T-helper 17 cell (primary cell): ENCODE measurements around the gene NR2E3. TPM values are rescaled to one million over a fixed set of nuclear protein-coding genes. Genes with fewer than 3 reads are reported as not detected.

Experiments
- ATAC-seq: fragments of 150-1000 bp; cut with Tn5 transposase; 2 replicates; pipeline ENCODE4 v1.10.0; 2021; ENCODE audit warnings: mild to moderate bottlenecking, moderate library complexity
- DNase-seq, 3 donors: peaks; one replicate each; pipeline versions ENCODE4 v3.0.0 to v3.0.0-alpha.2; 2020 to 2021
- H3K9me3 ChIP-seq: one replicate; pipeline ENCODE4 v1.7.0; 2013; ENCODE audit warnings: low read length, mild to moderate bottlenecking; ENCODE audit not compliant: control insufficient read depth, poor library complexity, severe bottlenecking
- H3K27ac Mint-ChIP-seq: one replicate; pipeline ENCODE4 v1.8.0; 2022; ENCODE audit warnings: mild to moderate bottlenecking, moderate library complexity, mixed read lengths
- H3K27me3 Mint-ChIP-seq: one replicate; pipeline ENCODE4 v1.8.0; 2022; ENCODE audit warnings: mixed read lengths
- H3K36me3 Mint-ChIP-seq: one replicate; pipeline ENCODE4 v1.8.0; 2022; ENCODE audit warnings: low read depth, mixed read lengths
- H3K4me1 Mint-ChIP-seq: one replicate; pipeline ENCODE4 v1.8.0; 2022; ENCODE audit warnings: mild to moderate bottlenecking, mixed read lengths
- H3K4me3 Mint-ChIP-seq: one replicate; pipeline ENCODE4 v1.8.0; 2022; ENCODE audit warnings: mild to moderate bottlenecking, moderate library complexity, mixed read lengths
- total RNA-seq, 4 donors: library from RNA in 2 of 4; stranded (reverse) in 2 of 4; gene quantifications; one replicate each; pipeline ENCODE4 v1.2.3 and lab custom pipeline; 2022 to 2026

NR2E3 gene
- total RNA-seq, 2 donors from 2014 or later, result not detected

GRCh38 chr15:71812966-71813722, 2.8 kb downstream of the NR2E3 start:
- no peaks in the 10 kb centered on the region for H3K9me3 ChIP-seq
- peaks cover 4% of the 10 kb centered on the region for H3K27me3 Mint-ChIP-seq
- no peaks in the 10 kb centered on the region for H3K36me3 Mint-ChIP-seq
- H3K4me1 Mint-ChIP-seq, result no peaks in the 10 kb centered on the region
- H3K4me3 Mint-ChIP-seq, result no peak overlapping the region
- ATAC-seq (no peak), DNase-seq (no peak)
- no peak overlapping the region for H3K27ac Mint-ChIP-seq

DNA sequence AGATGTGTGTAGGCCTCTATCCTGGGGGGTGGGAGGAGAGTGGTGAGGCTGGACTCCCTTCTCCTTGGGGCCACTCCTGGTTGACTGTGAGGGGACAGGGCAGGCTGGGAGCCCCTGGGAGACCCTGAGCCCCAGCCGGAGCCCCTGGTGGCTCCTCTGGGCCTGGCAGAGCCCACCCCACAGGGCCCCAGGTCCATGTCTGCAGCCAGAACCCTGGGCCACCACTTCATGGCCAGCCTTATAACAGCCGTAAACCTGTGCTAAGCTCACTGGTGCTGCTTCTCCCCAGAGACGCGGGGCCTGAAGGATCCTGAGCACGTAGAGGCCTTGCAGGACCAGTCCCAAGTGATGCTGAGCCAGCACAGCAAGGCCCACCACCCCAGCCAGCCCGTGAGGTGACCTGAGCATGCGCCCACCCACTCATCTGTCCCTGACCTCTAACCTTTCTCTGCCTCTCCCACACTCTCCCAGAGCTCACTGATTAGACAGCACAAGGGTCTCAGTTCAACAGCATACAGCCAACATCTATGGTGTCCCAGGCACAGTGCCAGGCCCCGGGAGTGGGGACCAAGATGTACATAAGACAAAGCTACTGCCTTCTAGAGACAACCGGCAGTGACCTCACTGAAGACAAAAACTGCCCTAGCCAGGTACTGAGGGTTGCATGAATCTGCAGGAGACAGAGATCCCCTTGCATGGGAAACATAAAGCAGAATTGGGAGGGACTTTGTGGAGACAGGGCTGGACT, 3.5 kb downstream of the NR2E3 start:
- DNase-seq (no peak), ATAC-seq (no peak)
- H3K9me3 ChIP-seq, result no peaks in the 10 kb centered on the region
- no peak overlapping the region for H3K27ac Mint-ChIP-seq
- no peaks in the 10 kb centered on the region for H3K36me3 Mint-ChIP-seq
- H3K4me1 Mint-ChIP-seq, result no peaks in the 10 kb centered on the region
- H3K4me3 Mint-ChIP-seq, result no peak overlapping the region
- no peaks in the 10 kb centered on the region for H3K27me3 Mint-ChIP-seq

DNA sequence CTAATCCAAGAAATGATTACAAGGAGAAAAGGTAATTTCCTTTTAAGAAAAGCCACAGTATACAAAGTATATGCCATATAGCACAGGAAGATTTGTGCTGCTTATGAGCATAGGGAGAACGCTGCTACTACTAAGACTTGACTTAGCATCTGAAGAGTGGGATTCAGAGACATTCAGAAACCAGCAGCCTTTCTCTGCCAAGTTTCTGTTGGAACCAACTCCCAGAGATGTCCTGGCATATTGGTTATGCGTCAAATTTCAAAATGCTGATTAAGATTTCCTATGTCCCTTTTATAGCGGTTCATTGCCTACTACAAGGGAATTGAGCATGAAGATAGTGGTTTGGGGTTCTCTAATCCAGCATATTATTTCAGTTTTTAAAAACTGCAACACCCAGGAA, 4.9 kb downstream of the NR2E3 start:
- DNase-seq, result no peak
- Mint-ChIP-seq H3K27ac (no peak overlapping the region), H3K27me3 (no peaks in the 10 kb centered on the region), H3K36me3 (no peaks in the 10 kb centered on the region), H3K4me1 (no peaks in the 10 kb centered on the region), H3K4me3 (no peak overlapping the region)
- no peak for ATAC-seq
- H3K9me3 ChIP-seq, result no peaks in the 10 kb centered on the region

GRCh38 chr15:71817351-71817750, 7.0 kb downstream of the NR2E3 start:
- no peak for ATAC-seq

GRCh38 chr15:71820127-71820526, 9.8 kb downstream of the NR2E3 start:
- H3K9me3 ChIP-seq, result peaks cover 3% of the 10 kb centered on the region
- ATAC-seq (no peak), DNase-seq (no peak)
- no peaks in the 10 kb centered on the region for H3K36me3 Mint-ChIP-seq
- no peak overlapping the region for H3K4me3 Mint-ChIP-seq
- no peaks in the 10 kb centered on the region for H3K4me1 Mint-ChIP-seq
- no peak overlapping the region for H3K27ac Mint-ChIP-seq
- H3K27me3 Mint-ChIP-seq, result no peaks in the 10 kb centered on the region

More at GRCh38 chr15:71817351-71817750, 7.0 kb downstream of the NR2E3 start:
- no peak for DNase-seq
- Mint-ChIP-seq H3K27me3 (no peaks in the 10 kb centered on the region), H3K27ac (no peak overlapping the region), H3K36me3 (no peaks in the 10 kb centered on the region), H3K4me1 (no peaks in the 10 kb centered on the region), H3K4me3 (no peak overlapping the region)
- no peaks in the 10 kb centered on the region for H3K9me3 ChIP-seq

DNA sequence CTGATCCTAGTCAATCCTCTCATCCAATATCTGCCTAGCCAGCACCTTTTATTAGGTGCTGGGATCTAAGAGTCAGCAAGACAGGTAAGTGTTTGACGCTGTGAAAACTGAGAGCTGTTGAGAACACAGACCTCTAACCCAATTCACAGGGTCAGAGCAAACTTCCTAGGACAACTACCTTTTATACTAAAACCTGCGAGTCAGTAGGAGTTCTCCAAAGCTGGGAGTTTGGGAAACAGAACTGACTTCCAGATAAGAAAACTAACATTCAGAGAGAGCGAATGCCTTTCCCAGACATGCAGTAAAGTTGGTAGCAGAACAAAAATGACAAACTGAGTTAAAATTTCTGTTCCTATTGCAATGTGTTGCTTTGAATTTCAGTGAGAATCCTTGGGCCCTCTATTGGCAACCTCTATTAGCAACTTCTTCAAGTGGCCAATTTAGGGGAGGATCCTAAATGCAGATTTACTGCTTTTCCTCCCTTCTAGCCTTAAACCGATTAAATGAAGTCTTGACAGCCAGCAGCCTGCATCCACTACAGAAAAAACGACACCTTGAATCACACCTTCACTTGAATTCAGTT, 11.3 kb downstream of the NR2E3 start:
- Mint-ChIP-seq H3K4me1 (no peaks in the 10 kb centered on the region), H3K4me3 (no peak overlapping the region), H3K36me3 (peaks cover under 1% of the 10 kb centered on the region), H3K27me3 (no peaks in the 10 kb centered on the region), H3K27ac (no peak overlapping the region)
- ATAC-seq (no peak), DNase-seq (no peak)
- H3K9me3 ChIP-seq, result peaks cover 3% of the 10 kb centered on the region

DNA sequence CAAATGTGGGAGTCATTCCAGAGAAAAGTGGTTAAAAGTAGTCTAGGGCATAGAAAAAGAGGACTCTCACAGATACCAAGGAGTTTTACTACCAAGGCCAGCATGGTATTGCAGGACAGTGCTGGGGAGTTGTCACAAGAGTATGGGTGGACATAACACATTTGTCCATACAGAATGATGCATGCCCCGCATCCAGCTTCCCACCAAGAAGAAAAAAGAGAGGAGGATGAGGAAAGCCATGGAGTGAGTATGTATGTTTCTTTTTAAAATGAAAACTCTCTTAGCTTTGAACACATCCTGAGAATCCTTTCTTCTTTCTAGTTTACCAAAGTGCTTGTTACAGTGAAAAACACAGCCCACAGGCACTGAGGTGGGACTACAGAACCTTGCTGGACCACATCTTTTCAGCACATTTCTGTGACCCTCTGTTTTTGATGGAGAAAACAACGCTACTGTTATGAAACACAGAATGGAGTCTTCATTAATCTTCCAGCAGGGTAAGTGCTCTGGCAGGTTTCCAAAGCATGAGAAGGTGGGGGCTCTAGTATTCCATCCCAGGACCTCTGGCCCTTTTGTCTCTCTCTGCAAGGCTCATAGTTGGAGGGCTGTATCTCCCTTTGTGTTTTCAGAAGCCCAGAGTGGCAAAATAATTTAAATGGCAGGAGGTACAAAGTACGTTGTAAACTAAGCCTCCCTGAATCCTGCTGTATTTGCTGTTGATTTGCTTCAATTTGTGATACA, 12.7 kb downstream of the NR2E3 start:
- no peaks in the 10 kb centered on the region for H3K27me3 Mint-ChIP-seq
- no peaks in the 10 kb centered on the region for H3K4me1 Mint-ChIP-seq
- H3K9me3 ChIP-seq, result peaks cover 3% of the 10 kb centered on the region
- H3K36me3 Mint-ChIP-seq, result peaks cover 7% of the 10 kb centered on the region
- ATAC-seq (no peak), DNase-seq (no peak)
- no peak overlapping the region for H3K4me3 Mint-ChIP-seq
- no peak overlapping the region for H3K27ac Mint-ChIP-seq

- DNase-seq, result no peak
- H3K36me3 Mint-ChIP-seq, result peaks cover 11% of the 10 kb centered on the region
- H3K27ac Mint-ChIP-seq, result no peak overlapping the region
- ATAC-seq, result no peak
- H3K4me1 Mint-ChIP-seq, result no peaks in the 10 kb centered on the region
- H3K27me3 Mint-ChIP-seq, result no peaks in the 10 kb centered on the region
- H3K9me3 ChIP-seq, result peaks cover 3% of the 10 kb centered on the region
- no peak overlapping the region for H3K4me3 Mint-ChIP-seq
Observed at GRCh38 chr15:71823801-71824200, 13.4 kb downstream of the NR2E3 start.

DNA sequence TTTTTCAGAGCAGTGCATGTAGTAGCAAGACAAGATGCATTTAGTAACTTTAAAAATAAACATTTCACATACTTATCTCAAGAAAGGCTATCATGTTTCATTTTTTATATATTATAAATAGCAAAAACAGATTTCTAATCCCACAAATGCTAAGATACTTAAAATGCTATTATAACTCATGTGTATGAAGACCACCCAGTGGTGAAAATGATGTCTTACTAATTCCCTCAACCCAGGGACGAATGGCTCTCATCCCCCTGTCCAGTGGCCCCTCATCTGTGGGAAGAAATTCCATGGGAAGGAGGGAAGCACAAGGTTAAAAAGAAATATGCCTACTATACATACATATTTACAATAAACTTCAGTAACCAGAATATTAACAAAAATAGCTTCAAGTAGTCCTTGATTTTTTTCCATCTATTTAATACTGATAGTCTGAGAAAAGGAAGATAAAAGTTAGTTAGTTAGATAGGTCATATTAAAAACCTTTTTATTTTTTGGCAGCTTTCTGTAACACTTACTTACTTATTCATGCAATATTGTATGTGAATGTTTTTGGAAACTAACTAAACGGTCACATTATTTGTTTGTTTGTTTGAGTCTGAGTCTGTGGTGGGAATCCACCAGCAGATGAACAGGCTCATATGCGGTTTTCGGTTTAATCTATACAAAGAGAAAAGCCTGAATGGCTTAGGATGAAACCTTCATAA, 14.8 kb downstream of the NR2E3 start:
- H3K9me3 ChIP-seq, result peaks cover 3% of the 10 kb centered on the region
- H3K27me3 Mint-ChIP-seq, result no peaks in the 10 kb centered on the region
- peaks cover 20% of the 10 kb centered on the region for H3K36me3 Mint-ChIP-seq
- no peak overlapping the region for H3K4me3 Mint-ChIP-seq
- no peak overlapping the region for H3K27ac Mint-ChIP-seq
- DNase-seq (no peak), ATAC-seq (no peak)
- no peaks in the 10 kb centered on the region for H3K4me1 Mint-ChIP-seq

DNA sequence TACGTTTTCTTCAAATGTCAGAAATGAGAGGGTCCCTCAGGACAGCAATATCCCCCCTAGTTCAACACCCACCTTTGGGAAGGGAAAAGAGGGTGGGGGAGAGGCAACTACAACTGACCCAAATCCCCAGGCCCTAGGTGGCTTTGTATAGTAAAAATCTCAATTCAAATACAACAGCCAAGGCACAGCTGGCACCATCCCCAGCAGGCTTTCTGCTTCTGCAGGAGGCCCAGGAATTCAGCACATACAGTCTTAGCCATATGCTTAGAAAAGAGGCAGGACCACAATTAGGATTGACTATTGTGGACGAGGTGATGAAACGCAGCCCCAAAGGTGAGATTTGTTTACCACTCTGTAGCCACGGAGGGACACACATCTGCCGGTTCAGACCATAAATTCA, 15.8 kb downstream of the NR2E3 start:
- no peaks in the 10 kb centered on the region for H3K4me1 Mint-ChIP-seq
- H3K27ac Mint-ChIP-seq, result no peak overlapping the region
- no peaks in the 10 kb centered on the region for H3K27me3 Mint-ChIP-seq
- peaks cover 20% of the 10 kb centered on the region for H3K36me3 Mint-ChIP-seq
- no peak overlapping the region for H3K4me3 Mint-ChIP-seq
- DNase-seq (no peak), ATAC-seq (no peak)
- peaks cover 3% of the 10 kb centered on the region for H3K9me3 ChIP-seq

DNA sequence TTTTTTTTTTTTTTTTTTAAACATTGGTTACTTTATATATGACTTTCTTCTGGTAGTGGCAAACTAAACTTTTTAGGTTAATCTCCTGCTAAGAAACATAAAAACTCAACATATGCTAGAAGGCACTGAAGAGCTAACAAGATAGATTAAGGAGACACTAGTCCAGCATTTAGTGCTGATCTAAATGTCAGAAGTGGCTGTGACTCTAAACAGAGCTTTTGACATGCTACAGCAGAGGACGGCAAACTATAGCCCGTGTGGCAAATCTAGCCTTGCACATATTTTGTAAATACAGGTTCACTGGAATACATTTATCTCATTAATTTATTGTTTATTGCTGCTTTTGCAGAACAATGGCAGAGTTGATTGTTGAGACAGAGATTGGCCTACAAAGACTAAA, 20.6 kb downstream of the NR2E3 start:
- H3K27ac Mint-ChIP-seq, result no peak overlapping the region
- peaks cover 26% of the 10 kb centered on the region for H3K36me3 Mint-ChIP-seq

DNA sequence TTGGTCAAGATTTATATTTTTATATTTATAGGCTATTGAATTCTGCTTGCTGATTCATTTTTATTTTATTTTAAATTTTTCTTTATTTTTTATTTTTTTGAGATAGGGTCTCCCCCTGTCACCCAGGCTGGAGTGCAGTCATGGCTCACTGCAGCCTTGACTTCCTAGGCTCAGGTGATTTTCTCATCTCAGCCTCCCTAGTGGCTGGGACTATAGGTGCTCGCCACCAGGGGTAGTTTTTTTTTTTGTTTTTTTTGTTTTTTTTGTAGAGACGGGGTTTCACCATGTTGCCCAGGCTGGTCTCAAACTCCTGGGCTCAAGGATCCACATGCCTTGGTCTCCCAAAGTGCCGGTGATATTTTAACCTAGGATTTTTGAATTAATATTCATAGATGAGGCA, 31.2 kb downstream of the NR2E3 start:
- ATAC-seq (no peak), DNase-seq (no peak)
- Mint-ChIP-seq H3K36me3 (peaks cover 2% of the 10 kb centered on the region), H3K27me3 (no peaks in the 10 kb centered on the region), H3K27ac (no peak overlapping the region), H3K4me1 (peaks cover 3% of the 10 kb centered on the region), H3K4me3 (no peak overlapping the region)
- no peaks in the 10 kb centered on the region for H3K9me3 ChIP-seq

More for the DNA sequence above, 20.6 kb downstream of the NR2E3 start:
- no peaks in the 10 kb centered on the region for H3K9me3 ChIP-seq
- no peak overlapping the region for H3K4me3 Mint-ChIP-seq
- no peak for DNase-seq
- ATAC-seq, result no peak
- no peaks in the 10 kb centered on the region for H3K4me1 Mint-ChIP-seq
- no peaks in the 10 kb centered on the region for H3K27me3 Mint-ChIP-seq
